Left kidney (tissue), 2 donors: ENCODE results near the gene PDZD4. TPM values are rescaled to one million over a fixed set of nuclear protein-coding genes. Genes with fewer than 3 reads are reported as not detected.

Experiments
- DNase-seq: peaks from one replicate; pipeline ENCODE4 v3.0.0-alpha.2; 2013
- polyA plus RNA-seq: library from polyadenylated mRNA; unstranded; fragments of 120-200 nt; gene quantifications from one replicate; pipeline ENCODE4 v1.2.1, GENCODE V29; 2013; ENCODE audit not compliant: insufficient read length

PDZD4 gene
- polyA plus RNA-seq, 1 donor = 8.5 TPM

DNA sequence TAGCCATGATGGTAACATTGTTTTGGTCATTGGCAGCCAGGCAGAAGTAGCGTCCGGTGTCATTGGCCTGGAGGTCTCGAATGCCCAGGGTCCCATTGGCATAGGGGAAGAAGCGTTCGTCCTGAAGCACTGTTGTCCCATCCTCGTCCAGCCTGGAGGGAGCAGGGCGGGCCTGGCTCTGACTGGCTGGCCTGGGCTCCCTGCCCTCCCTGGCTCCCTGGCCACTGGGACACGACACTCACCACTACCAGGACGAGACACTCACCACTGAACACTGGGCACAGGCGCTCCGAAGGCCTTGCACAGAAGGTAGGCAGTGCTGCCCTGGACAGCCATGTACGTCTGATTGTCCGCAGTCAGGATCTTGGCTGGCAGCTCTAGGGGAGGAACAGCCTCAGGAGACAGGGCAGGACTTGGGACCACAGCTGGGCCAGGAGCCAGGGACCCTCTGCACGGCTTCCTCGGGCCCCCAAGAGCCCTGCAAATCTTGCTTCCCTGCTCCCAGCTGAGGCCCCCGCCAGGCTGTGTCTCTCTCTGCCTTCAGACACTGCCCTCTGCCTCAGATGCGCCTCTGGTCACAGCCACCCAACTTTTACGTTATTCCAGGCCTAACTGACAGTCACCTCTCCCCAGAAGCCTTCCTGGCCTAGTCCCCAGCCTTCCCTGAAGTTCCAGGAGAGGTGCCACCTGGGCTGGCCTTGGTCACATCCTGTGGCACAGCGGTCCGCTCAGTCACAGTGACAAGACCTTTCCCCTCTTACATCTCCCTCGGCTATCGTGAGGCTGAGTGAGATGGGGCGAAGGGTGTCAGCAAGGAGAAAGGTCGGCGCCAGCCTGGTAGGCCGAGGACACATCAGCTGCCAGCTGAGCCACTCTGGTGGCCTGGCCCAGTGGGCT lies 38.5 kb upstream of the PDZD4 start:
- DNase-seq = no peak

GRCh38 chrX:153867671-153868070 lies 37.3 kb upstream of the PDZD4 start:
- DNase-seq = no peak

DNA sequence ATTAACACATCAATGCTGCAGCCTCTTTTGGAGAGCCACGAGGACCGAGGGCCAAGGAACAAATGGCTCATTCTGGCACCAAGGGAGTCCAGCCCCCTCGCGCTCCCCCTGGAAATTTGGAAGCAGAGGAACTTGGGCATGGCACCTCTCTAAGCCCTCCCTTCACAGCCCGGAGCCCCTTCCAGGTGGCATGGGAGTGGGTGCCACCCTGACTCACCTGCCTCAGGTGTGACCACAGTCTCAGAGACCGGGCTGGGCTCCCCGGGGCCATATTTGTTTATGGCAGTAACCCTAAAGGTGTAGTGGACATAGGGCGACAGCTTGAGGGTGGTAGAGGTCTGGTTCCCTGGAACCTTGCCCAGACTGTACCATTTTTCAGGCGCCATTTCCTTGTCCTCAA lies 36.8 kb upstream of the PDZD4 start:
- DNase-seq = no peak

- DNase-seq = no peak
These were observed 36.1 kb upstream of the PDZD4 start for GRCh38 chrX:153866302-153867019.

GRCh38 chrX:153865685-153866084 lies 35.3 kb upstream of the PDZD4 start:
- DNase-seq = no peak

- no peak for DNase-seq
These were observed 34.9 kb upstream of the PDZD4 start for GRCh38 chrX:153865321-153865580.

DNA sequence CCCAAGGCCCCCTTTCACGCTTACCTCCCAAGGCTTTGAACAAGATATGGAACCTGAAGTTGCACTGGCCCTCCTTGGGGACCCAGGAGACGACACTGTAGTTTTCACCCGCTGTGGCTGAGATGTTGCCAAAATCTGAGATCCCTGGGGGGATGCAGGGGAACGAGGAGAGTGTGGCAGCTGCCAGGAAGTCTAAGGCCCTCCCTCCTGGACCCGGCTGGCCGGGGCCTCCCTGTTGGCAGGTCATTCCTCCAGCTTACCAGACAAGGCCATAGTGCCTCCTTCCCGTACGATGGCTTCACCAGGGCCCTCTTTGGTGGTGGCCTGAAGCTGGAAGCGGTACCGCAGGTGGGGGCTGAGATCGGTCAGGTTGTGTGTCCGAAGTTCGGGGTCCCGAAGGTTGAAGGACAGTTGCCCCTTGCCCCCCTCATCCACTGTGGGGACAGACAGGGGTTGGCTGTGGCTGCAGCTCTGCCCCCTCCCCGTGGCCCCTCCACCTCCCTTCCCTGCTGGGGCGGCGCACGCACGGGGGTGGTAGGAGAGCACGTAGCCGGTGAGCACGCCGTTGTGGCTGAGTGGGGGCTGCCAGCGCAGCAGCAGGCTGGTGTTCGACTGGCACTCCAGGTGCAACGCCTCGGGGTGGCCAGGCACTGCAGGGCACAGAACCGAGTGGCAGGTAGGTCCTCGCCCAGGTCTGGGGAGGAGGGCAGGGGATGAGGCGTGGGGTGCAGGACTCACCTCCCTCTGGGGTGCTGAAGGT lies 34.4 kb upstream of the PDZD4 start:
- DNase-seq = no peak

- DNase-seq = no peak
These were observed 33.8 kb upstream of the PDZD4 start for GRCh38 chrX:153864101-153864500.

DNA sequence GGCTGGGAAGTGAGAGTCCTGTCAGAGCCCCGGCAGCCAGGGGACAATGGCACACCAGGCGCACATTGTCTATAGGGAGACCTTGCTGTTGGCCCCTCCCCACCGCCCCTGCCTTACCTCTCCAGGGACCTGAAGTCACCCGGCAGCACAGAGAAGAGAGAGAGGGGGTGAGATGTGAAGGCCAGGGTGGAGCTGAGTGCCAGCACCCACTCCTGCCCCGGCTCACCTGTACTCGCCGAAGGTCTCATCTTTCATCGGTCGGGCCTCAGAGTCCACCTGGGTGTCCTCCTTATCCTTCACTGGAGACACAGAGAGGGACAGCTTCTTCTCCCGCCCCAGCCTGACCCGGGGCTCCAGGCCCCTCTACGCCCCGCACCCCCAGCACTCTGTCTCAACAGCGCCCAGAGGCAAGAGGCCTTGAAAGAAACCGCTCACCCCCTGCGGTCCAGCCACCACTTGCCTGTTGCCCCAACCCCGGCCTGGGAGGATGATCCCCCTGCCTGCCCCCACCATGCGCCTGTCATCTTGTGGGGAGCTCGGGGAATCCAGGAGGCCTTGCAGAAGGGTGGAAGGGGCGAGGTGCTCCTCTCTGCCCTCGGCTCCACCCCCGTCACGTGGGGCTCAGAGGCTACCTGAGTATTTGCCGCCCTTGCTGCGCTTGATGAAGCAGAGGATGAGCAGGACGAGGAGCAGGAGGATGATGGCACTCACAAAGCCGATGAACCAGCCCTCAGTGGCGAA lies 33.1 kb upstream of the PDZD4 start:
- no peak for DNase-seq

GRCh38 chrX:153862369-153863250 lies 32.3 kb upstream of the PDZD4 start:
- DNase-seq = no peak

GRCh38 chrX:153861733-153862310 lies 31.5 kb upstream of the PDZD4 start:
- no peak for DNase-seq

GRCh38 chrX:153861151-153861550 lies 30.8 kb upstream of the PDZD4 start:
- DNase-seq = no peak

GRCh38 chrX:153857348-153857903 lies 27.1 kb upstream of the PDZD4 start:
- DNase-seq = no peak

GRCh38 chrX:153854702-153855101 lies 24.4 kb upstream of the PDZD4 start:
- DNase-seq = no peak

DNA sequence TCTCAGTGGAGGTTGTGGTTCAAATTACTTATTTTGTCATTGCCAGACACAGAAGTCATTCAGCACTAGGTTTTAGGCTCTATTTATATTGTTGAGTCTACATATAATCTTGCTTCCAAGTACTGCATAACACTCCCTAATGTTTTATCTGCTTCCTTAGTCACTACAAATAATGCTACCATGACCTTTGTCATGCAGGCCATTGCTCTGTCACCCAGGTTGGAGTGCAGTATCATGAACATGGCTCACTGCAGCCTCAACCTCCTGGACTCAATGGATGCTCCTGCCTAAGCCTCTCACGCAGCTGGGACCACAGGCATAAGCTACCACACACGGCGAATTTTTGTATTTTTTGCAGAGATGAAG lies 23.5 kb upstream of the PDZD4 start:
- no peak for DNase-seq

DNA sequence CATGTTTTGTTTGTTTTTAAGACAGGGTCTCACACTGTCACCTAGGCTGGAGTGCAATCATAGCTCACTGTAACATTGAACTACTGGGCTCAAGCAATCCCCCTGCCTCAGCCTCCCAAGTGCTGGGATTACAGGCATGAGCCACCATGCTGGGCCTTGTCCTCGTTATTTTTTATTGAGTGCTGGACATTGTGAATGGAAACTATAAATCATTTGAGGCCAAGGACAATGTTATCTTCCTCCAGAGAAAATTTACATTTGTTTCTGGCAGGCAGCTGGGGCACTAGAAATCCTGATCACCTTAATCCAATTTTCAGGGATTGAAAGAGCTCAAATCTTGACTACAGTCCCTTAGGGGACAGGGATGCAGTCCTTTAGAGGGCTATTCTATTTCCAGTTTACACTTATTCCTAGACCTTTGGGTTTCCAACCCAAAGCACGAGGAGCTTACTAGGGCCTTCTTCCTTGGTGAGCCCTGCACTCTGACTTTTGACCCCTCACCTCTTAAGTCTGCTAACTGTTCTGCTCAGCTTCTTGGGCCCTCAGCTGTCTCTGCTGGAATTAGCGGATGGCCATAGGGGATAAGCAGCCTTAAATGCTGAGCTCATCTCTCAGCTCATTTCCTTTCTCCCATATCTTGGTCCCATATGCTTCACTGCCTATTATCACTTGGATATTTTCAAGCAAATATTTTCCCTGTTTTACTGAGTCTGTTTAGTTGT lies 23.0 kb upstream of the PDZD4 start:
- no peak for DNase-seq

GRCh38 chrX:153851981-153852380 lies 21.6 kb upstream of the PDZD4 start:
- DNase-seq = no peak

GRCh38 chrX:153848325-153848724 lies 18.0 kb upstream of the PDZD4 start:
- DNase-seq = no peak

DNA sequence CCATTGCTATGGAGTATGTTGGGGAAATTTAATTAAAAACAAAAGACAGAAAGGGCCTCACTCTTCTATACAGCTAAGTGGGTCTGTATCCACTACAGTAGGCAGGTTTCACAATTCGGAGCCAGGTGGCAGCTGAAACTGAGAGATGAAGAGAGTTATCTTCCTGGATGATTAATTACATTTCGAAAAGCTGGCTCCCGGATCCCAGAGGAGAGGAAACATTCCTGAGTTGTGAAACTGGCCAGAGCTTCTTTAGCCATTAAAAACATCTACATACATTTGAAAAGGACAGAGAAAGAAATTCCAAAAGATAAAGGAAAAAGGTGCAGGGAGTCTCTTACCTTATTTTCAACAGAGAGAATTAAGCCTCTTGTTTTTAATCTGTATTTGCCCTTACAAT lies 15.5 kb upstream of the PDZD4 start:
- DNase-seq = no peak

DNA sequence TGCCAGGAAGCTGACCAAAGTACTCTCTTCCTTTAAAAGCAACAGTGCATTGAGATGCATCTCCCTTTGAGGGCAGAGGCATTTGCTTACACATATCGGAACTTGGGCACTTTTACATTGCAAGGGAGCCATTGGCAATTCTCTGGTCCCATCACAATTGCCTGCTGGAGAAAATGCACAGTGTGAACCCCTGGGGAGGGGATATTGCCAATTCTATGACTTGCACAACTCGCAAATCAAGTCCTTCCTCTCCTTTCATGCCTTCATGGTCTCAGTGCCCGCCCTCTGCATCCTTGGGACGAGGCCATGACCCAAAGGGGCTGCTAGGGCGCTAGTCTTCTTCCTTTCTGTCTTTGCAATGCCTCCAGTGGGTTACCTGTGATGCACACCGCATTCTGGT lies 14.9 kb upstream of the PDZD4 start:
- DNase-seq = no peak
